Inflammatory macrophage (primary cell): ENCODE results near the gene ZNF644.
A peak's percentile ranks its signal among the peaks of the same experiment; 100 is the strongest.
"Not testable (repeated sequence)": the region's sequence is repeated elsewhere in the genome, so short reads cannot be mapped to it uniquely, and the experiment has no call there.

Experiments
- DNase-seq, 2 donors: peaks; one replicate each; pipeline ENCODE4 v3.0.0-alpha.2; 2020 to 2022
- total RNA-seq, 18 experiments: gene quantifications; one replicate each; lab custom pipeline; 2026; ENCODE audit warnings: mixed read lengths in 6 of 18, inconsistent platforms in 2 of 18; lab: John Stamatoyannopoulos, UW

Gene ZNF644
- total RNA-seq: 36.8 to 110 (median 72.3) reads per million in 18 experiments

DNA sequence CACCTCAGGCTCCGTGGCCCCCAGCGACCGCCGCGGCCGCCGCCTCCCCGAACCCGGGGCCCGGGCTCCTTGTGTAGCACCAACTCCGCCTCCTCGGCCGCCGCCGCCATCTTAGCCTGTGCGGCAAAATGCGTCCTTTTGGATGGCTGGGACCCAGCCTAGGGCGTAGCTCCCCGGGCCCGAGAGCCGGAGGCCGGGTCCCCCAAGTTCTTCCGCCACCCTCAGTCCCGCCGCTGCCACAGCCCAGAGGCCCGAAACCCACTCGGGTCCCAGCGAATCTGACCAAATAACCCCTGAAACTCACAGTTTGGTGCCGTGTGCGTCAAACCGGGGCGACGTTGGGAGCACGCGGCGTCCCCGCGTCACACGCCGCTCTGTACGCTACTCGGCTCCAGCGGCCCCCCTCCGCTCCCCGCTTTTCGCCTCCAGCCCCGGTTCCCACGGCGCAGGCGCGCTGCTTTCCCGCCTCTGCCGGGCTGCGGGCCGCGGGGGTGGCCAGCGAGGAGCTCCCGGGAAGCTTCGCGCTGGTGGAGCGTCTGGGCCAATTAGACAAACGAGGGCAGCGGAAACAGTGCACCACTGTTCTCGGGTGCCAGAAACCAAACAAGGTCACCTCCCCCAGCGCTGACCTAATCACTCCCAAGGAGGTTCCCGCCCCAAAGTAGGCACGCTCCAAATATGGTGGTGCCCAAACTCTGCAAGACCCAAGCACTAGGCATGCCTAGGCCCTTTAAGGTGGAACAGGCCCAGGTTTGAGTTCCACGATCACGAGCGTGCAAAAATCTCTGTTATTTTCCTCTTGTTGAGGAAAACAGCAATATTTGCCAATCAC, at the start of gene ZNF644:
ZNF644 (minus strand) TSS at position 350 of the 832 bp plus-strand sequence. CDS start 39,682 bp downstream, outside the sequence.
- peak; percentile 97 to 98 for DNase-seq

DNA sequence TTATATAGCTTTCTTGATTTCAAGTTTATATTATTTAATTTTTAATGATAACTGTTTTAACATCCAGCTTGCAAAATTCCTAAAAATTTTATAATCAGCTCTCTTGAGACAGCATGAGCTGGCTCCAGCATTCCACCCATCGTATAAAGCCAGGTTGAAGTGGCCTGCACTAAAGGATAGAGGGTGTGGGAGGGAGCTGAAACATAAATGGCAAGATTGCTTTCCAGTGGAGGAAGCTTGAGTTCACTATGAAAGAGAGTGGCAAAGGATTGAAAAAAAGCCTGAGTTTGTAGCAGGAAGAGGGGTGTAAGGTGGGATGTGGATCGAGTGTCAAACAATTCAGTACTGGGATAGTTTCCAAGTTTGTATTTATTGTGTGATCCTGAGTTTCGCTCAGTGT, 48.5 kb upstream of the ZNF644 start:
- DNase-seq: no peak

DNA sequence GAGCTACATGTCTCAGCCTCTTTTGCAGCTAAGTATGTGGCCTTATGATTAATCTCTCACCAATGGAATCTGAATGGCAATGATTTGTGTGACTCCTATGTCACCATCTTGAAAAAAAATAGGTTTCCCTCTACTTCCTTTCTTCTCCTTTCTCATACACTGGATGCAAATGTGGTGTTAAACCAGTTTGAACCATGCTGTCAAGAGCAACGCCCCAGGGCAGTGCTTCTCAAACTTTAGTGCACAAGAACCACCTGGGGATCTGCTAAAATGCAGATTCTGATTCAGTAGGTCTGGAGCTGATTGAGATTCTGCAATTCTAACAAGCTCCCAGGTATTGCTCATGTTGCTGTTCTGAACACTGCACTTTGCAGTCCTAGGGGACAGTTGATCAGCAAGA, 44.7 kb upstream of the ZNF644 start:
- DNase-seq: no peak

DNA sequence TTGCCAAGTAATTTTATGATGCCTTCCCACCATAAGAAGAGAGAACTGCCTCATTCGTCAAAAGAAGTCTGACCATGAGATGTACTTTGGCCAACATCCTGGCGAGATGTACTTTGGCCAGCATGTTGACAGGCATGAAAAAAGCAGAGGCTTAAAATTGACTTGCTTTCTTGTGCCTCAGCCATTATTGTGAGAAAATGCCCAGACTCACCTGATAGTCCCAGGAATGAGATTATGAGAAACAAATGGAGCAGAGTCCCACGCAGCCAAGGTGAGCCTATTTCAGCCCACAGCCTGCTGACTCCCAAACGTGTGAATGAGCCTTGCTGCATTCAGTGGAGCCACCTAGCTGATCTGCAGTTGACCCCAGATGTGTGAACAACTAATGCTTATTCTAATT, 43.5 kb upstream of the ZNF644 start:
- DNase-seq: no peak

DNA sequence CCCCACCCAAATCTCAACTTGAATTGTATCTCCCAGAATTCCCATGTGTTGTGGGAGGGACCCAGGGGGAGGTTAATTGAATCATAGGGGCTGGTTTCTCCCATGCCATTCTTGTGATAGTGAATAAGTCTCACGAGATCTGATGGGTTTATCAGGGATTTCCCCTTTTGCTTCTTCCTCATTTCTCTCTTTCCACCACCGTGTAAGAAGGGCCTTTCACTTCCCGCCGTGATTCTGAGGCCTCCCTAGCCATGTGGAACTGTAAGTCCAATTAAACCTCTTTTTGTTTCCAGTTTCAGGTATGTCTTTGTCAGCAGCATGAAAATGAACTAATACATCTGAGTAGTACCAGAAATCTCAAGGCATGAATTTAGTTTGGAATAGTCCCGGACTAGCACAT, 41.6 kb upstream of the ZNF644 start:
- peak; percentile 58 to 60 for DNase-seq

DNA sequence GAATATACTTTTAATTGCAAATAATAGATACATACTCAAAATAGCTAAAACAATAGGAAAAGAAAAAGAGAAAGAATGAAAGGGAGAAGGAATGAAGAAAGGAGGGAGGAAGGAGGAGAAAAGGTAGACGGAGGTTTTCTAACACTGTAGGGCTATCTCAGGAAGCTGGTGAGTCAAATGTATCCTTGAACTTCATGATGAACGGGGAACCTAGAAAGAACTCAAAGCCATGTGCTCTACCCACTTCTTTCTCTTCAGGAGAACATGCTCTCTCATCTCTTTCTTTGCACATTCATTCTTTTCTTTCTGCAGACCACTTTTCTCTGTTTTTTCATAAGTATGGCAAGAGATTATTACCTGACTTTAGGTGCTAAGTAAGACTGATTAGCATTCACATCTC, 37.3 kb upstream of the ZNF644 start:
- DNase-seq: no peak

DNA sequence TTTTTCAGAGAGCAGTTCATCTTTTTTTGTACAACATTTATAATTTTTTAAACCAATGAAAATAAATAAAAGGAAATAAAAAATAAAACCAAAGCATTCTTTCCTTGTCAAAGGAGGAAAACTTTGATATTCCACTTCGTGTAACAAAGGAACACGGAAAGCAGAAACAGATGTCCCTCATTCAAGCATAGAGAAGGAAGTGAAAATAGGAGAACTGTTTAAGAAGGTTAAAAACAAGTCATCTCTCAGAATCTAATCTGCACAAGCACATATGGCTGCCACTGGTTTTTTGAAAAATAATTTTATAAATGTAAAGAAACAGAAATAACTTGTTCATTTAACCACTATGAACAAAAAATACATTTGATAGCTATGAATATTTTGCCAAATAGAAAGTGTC, 35.9 kb upstream of the ZNF644 start:
- peak; percentile 9 to 29 for DNase-seq

DNA sequence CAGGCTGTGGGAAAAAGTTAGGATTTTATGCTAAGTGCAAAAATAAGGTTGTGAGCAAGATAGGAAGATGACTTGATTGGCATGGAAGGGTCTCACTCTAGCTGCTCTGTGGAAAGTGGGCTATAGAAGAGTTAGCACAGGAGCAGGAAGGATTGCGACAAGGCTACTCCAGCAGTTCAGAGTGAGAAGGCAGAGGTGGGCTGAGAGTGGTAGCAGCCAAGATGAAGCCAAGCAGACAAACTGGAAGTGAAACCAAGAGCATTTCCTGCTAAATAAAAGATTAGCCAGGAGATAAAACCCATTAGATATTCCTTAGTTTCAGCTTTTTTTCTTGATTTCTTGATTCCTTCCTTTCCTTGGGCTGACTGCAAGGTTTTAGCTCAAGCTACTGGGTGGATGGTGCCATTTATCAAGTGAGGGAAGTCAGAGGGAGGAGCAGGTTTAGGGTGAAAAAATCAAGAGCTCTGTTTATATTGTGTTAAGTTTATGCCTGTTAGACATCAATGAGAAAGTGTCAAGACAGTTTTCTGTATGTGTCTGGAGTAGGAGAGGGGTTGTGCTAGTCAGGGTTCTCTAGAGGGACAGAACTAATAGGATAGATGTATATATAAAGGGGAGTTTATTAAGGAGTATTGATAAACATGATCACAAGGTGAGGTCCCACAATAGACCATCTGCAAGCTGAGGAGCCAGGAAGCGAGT, 33.1 kb upstream of the ZNF644 start:
- peak; percentile 40 to 62 for DNase-seq

DNA sequence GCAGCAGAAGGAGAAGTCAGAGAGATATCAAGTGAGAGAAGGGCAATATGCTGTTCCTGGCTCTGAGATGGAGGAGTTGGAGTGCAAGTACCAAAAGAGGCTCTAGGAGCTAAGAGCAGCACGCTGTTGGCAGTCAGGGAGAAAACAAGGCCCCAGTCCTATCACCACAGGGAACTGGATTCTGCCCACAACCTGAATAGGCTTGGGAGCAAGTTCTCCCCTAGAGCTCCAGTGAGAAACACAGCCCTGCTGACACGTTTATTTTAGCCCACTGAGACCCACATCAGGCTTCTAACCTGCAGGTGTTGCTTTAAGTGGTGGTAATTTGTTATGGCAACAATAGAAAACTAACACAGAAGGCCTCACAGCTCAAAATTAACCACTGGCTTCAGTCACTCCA, 31.8 kb upstream of the ZNF644 start:
- DNase-seq: no peak

DNA sequence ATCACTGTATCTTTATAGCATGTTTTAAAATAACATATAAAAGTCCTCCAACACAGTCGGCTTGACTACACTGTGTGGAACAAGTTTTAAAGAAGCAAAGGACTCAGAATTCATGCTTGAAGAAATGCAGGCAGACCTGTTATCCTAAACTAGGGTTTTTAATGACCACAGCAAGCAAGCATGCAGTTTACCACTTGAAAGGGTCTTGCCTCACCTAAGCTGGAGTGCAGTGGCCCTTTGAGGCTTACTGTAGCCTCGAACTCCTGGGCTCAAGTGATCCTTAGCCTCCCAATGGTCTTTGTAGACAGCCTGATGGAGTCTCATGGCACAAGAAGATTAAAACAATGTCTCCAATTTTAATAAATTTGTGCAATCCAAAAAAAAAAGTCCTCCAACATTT, 27.7 kb upstream of the ZNF644 start:
- not testable (repeated sequence) for DNase-seq

DNA sequence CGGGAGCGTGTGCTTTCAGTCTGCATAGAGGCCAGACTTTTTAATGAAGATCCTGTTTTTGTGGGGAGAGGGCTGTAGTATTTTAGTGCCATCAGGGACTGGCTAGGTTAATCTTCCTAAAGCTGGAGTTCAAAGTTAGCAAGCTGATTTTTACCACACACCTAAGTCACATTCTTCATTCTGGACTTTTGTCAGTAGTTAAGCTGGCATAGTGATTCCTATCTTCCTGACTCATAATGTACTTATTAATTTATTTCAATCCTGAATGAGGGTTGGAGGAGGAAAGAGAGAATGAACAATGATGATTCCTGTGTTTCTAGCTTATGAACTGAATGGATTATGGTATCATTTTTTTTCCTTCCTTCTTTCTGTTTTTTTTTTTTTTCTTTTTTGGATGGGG, 24.9 kb upstream of the ZNF644 start:
- no peak for DNase-seq

DNA sequence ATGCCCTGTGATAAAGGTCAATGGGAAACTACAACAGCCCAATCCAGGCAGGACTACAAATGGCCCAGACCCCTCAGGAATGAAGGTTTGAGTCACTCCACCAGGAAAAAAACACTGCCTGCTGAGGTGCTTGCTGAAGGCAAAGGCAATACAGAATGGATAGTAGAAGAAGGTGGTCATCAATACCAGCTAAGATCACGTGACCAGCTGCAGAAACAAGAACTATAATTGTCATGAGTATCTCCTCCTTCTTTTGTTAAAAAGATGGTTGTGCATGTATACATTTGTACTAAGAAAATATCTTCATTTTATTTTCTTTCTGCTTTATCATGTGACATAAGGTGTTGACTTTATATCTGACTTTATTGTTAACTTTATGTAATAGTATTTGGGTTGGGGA, 23.4 kb upstream of the ZNF644 start:
- no peak for DNase-seq

DNA sequence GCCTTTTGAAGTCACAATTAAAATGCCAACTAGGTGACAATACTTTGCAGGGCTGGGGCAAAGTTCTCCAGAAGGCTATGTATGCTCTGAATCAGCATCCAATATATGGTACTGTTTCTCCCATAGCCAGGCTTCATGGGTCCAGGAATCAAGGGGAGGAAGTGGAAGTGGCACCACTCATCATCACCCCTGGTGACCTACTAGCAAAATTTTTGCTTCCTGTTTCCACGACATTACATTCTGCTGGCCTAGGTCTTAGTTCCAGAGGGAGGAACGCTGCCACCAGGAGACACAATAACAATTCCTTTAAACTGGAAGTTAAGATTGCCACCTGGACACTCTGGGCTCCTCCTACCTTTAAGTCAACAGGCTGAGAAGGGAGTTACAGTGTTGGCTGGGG, 22.9 kb upstream of the ZNF644 start:
- DNase-seq: peak in 1 of 2 donors; percentile 46

DNA sequence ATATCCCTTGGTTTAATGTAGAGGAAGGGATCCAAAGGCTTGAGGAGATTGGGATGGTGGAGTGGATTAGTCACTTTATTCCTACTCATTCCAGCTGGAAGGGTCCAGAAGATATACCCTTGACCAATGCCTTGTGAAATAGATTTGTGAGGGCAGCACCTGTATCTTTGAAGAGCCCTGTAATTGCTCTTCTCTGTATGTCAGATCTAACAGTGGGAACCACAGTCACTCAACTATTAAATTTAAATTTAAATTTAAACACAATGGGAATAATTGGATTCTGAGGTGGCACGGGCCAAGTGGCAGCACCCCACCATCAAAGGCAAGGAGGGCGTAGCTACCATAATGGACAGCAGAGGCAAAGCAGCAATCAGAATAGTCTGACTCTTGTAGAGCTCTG, 20.5 kb upstream of the ZNF644 start:
- not testable (repeated sequence) for DNase-seq

DNA sequence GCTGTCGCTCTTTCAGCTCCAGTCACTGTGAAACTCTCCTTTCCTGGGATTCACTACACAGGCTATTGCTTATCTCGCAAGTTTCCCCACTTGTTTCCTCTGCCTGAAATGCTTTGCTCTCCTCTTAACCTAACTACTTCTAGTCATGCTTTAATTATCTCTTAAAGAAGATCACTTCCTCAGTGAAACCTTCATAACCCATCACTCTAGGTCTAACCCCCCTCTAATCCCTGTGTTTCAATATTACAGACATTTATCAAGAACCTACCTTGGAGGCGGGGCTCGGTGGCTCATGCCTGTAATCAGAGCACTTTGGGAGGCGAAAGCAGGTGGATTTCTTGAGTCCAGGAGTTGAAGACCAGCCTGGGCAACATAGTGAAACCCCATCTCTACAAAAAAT, 16.7 kb upstream of the ZNF644 start:
- no peak for DNase-seq

DNA sequence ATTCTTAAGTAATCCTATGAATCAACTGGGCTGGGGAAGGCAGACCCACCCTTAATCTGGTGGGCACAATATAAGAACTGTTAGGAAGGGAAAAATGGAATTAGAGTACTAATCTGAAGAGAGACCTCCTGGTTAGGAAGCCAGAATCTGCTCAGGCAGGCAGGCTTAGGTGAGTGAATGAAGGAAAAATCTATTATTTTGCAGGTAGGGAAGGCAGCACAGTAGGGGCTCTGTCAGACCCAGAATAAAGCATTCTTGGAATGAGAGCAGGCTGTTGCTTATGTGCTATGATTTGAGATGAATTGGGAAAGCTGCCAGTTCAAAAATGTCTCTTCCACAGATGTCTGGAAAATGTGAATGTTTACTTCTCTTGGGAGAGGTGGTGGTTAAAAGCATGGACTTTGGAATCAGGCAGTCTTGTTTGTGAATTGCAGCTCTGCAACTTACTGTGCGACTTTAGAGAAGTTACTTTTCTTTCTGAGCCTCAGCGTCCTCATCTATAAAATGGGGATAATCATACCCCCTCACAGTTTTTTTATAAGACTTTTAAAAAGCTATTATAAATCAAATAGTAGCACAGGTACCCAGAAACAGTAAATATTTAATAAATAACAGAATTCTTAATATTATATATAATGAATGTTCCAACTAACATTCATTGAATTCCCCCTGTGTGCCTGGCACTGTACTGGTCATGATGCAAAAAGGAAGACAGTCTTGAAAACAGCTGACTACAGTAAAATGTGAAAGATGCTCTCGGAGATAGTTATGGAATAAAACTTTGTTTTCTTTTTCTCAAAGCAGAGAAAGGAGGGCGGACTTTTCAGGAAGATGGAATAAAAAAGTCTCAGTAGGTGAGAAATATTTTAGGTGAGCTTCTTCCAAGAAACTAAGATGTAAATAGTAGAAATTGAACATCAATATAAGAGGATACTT, 15.3 kb upstream of the ZNF644 start:
- DNase-seq: no peak

DNA sequence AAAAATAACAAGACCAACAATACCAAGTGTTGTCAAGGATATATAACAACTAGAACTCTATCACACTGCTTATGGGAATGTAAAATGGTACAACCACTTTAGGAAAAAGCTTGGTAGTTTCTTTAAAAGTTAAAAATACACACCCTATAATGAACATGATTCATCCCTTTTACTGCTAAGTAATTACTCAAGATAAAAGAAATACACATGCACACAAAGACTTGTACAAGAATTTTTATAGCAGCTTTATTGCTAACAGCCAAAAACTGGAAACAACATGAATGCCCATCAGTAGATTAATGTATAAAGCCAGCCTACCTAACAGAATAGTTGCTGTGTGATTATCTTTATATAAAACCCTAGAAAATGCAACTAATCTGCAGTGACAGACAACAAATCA, 10.5 kb upstream of the ZNF644 start:
- DNase-seq: no peak

DNA sequence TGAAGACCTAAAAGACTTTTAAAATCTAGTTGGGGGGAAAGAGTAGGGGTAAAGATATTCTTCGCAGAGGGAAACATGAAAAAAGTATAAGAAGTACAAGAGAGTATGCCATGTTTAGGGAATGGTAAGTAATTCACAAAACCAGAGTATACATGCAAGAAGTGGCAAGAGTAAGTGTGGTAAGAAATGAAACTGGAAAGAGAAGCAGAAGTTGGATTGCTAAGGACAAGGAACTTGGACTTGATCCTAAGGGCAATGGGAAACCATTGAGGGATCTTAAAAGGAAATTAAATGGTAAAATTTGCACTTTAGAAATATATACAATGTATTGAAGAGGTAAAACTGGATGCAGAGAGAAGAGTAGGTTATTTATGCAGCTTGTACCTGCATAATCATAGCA, 9.2 kb upstream of the ZNF644 start:
- DNase-seq: peak; percentile 14 to 44

DNA sequence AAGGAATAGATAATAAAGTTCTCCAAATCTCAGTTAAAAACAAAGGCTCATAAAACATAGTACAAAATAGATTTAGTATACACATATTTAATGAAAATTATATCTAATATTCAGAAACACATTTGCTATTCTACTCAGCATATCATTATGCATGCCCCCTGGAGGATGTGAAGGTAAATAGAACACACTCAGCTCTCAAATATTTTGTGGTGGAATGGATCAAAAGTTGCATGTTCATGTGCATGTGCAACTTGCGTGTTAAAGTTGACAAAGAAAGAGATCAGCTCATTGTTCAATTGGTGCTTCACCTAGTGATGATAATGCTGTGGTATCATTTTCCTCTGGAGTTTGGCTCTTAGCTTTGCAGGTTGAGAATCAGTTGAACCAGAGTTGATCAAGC, 4.9 kb upstream of the ZNF644 start:
- no peak for DNase-seq

DNA sequence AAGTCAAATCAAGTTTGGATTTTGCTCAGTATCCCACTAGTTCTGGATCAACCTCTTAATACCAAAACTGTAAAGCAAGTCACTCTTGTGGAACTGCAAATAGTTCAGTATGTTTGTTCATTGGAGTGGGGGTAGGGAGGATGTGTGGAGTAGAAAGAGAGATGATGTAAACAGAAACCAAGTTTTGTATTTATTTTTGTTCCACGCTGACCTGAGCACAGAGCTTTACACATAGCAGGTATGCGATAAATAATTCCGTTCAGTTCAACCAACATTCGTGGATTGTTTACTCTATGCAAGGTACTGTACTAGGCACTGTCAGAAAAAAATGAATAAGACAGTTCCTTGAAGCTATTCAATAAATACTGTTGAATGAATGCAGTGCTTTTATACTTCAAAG, 4.5 kb upstream of the ZNF644 start:
- DNase-seq: no peak

DNA sequence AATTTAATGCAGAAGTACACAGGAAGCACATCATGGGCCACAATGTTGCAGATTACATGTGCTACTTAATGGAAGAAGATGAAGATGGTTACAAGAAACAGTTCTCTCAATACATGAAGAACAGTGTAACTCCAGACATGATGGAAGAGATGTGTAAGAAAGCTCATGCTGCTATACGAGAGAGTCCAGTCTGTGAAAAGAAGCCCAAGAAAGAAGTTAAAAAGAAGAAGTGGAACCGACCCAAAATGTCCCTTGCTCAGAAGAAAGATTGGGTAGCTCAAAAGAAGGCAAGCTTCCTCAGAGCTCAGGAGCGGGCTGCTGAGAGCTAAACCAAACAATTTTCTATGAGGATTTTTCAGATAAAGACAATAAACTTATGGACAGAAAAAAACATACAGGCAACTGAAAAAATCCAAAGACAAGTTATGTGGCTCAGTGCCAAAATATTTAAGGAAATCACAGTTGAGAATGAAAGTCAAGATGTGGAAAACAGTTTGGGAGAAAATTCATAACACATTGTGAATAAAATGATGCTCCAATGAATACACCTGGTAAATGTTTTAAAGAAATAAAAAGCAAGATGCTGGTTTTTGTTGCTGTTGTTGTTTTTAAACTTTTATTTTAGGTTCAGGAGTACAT, 2.8 kb upstream of the ZNF644 start:
- peak; percentile 8 to 24 for DNase-seq

DNA sequence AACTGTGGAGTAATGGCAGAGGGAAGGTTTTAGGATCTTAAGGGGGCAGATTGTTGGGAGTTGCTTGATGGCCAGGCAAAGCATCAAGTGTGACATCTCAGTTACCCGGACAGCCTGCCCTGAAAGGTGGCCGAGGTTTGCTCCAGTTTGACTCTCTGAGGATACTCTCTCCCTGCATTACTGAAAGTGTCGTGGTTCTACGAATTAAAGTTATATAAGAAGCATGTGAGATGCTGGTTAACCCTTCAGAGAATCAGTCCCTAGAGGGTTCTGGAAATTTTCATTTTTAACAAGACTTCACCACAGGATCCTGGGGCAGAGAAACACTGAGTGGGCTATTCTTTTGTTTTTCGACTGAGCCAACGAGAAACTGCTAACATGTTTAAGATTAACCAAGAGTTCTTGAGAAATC, 689 bp upstream of the ZNF644 start:
- no peak for DNase-seq
